CD4-positive, alpha-beta T cell treated with Interleukin-17A for 1 hour (primary cell): ENCODE data around the gene SNRPB2.
A peak's percentile ranks its signal among the peaks of the same experiment; 100 is the strongest.

ENCODE experiments used
- DNase-seq: peaks from one replicate; pipeline ENCODE4 v3.0.0-alpha.2; 2020

Gene SNRPB2

GRCh38 chr20:16729565-16730460, at the start of gene SNRPB2:
Gene SNRPB2, plus strand, starts transcription at chr20:16730026. Its CDS starts 1,677 bp downstream, at chr20:16731703.
- peak; percentile 94 for DNase-seq

GRCh38 chr20:16684416-16684815, 45.4 kb upstream of the SNRPB2 start:
- no peak for DNase-seq

GRCh38 chr20:16689906-16690305, 39.9 kb upstream of the SNRPB2 start:
- no peak for DNase-seq

GRCh38 chr20:16691381-16691780, 38.4 kb upstream of the SNRPB2 start:
- no peak for DNase-seq

- no peak for DNase-seq
Observed at GRCh38 chr20:16692009-16692408, 37.8 kb upstream of the SNRPB2 start.

- DNase-seq = no peak
Observed at GRCh38 chr20:16692442-16692841, 37.4 kb upstream of the SNRPB2 start.

GRCh38 chr20:16693278-16693677, 36.5 kb upstream of the SNRPB2 start:
- DNase-seq = no peak

GRCh38 chr20:16694161-16694560, 35.7 kb upstream of the SNRPB2 start:
- DNase-seq = no peak

- no peak for DNase-seq
Observed at GRCh38 chr20:16695628-16696027, 34.2 kb upstream of the SNRPB2 start.

GRCh38 chr20:16699293-16699692, 30.5 kb upstream of the SNRPB2 start:
- DNase-seq = no peak

GRCh38 chr20:16701296-16701695, 28.5 kb upstream of the SNRPB2 start:
- DNase-seq = peak; percentile 48

- no peak for DNase-seq
Observed at GRCh38 chr20:16703570-16703969, 26.3 kb upstream of the SNRPB2 start.

GRCh38 chr20:16707674-16708073, 22.2 kb upstream of the SNRPB2 start:
- DNase-seq = no peak

- no peak for DNase-seq
Observed at GRCh38 chr20:16708602-16709001, 21.2 kb upstream of the SNRPB2 start.

GRCh38 chr20:16709017-16709416, 20.8 kb upstream of the SNRPB2 start:
- DNase-seq = peak; percentile 41

GRCh38 chr20:16710781-16711180, 19.0 kb upstream of the SNRPB2 start:
- no peak for DNase-seq

- DNase-seq = no peak
Observed at GRCh38 chr20:16711661-16712258, 18.1 kb upstream of the SNRPB2 start.

- no peak for DNase-seq
Observed at GRCh38 chr20:16712511-16712947, 17.3 kb upstream of the SNRPB2 start.

GRCh38 chr20:16713066-16713465, 16.8 kb upstream of the SNRPB2 start:
- no peak for DNase-seq

GRCh38 chr20:16714242-16714641, 15.6 kb upstream of the SNRPB2 start:
- no peak for DNase-seq

GRCh38 chr20:16714751-16715150, 15.1 kb upstream of the SNRPB2 start:
- DNase-seq = no peak

- no peak for DNase-seq
Observed at GRCh38 chr20:16719421-16719820, 10.4 kb upstream of the SNRPB2 start.

GRCh38 chr20:16729080-16729479, 746 bp upstream of the SNRPB2 start:
- no peak for DNase-seq

- peak; percentile 43 for DNase-seq
Observed at GRCh38 chr20:16732506-16733152, 2.8 kb downstream of the SNRPB2 start.
